Germinal center (tissue), 1 donor: ENCODE measurements around the gene RUNX1.
"Not testable (repeated sequence)": the region's sequence is repeated elsewhere in the genome, so short reads cannot be mapped to it uniquely, and the experiment has no call there.

Experiments
- DNase-seq: peaks from one replicate; pipeline ENCODE4 v3.0.0; 2012; ENCODE audit warnings: mixed read lengths, low spot score

The RUNX1 gene

DNA sequence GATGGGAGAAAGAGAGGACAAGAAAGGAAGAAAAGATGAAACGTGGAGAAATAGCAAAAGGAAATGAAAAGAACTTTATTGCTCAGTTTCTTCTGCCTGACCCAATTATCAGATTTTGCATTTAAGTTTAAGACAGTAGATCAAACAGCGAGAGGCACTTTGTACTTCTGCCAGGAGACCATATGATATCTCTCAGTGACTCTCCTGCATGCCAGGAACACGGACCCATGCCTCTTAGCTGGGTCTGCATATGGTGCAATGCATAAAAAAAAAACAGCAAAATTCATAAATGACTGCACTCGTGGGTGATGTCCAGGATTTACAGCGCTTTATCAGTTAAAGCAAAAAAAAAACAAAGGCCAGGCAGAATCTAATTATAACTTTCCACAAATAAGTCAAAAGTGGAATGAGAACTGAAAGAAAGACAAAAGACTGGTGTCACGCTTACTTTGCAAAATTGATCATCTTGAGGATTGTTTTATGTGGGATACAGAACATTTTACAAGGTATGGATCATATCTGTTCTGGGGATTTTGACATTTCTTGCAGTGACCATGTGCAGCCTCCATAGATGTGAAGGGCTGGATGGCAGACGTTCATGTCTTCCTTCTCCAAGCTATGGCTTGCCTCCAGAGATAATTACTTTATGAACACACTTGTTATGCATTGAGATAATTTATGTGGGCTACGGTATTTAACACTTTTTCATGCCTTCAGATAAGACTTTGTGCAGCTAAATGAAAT, 79.5 kb downstream of the RUNX1 start:
- no peak for DNase-seq

DNA sequence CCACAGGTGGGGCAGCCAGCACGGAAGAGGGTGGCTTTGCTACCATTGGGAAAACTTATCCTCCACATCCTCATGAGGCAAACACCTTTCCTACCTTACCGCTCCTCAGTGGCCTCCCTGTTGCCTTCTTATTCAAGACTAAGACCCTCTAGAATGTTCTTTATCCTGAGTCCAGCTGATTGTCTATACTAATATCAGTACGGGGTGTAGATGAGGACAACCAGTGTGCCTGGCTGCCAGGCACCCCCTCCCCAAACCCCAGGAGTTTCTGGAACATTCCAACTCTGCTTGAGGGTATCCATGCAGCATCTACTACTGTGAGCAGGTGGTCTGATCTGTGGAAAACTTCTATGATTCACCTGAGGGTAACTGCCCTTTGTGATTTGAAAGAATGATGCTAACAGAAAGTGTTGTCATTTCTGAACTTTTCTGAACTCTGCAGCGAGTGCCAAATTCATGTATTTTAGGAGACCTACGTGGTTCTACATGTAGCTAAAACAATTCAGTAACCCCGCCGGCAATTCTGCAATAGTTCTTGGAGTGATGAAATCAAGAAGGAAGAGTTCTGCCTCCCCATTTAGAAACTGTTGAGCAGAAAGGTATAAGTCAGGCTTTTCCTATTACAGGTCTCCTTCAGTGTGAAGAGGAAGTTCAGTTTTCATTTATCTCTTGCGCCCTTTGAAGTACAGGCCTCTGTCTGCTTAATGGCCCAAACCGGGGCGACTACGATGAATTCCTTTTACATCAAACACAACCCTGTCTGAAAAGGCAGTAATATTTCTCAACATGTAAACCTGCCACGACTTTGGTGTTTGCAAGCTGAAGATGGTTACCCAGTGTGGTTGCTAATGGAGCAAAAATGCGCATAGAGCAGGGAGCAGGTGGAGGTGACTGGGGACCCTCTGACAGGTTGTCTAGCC, 80.4 kb downstream of the RUNX1 start:
- DNase-seq = no peak

DNA sequence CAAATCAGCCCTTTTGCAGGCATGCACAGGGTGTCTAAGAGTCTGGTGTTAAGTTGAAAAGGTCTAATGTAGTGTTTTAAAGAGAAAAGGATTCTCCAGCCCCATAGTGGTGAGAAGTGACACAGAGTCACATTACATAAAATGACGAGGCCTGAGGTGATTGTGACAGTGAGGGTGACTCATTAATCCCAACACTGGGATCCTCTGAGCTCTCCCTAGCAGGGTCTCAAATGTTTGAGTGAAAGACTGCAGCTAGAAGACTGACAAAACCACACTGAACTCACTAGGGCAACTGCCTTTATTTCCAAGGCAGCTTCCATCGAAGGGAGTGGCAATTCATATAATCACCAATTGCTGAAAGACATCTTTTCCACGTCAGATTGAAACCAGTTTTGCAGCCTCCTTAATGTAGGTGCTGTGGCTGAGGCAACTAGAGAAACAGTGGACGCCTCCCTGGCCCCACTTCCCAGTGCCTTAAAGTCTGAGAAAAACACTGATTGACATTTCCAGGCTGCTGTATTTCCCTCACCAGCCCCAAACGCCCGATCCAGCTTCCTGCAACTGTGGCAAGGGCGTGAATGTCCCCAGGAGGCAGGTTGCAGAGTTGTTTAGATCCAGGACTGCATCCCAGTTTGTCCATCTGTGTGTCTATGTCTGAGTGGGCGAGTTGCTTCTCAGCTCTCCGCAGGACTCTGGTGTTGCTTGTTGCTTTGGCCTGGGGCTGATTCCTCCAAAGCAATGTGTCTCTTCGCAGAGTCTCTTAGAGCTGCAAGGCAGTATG, 81.4 kb downstream of the RUNX1 start:
- DNase-seq = no peak

DNA sequence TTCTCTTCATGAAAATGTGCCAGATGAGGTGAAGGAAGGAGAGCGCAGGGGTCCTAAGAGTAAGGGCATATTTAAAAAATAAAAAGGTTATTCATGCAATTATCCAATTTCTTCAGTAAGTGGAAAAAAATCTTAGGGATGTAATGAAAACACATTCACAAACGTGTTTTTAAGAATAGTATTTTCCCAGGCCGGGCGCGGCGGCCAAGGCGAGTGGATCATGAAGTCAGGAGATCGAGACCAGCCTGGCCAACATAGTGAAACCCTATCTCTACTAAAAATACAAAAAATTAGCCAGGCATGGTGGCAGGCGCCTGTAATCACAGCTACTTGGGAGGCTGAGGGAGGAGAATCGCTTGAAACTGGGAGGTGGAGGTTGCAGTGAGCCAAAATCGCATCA, 82.2 kb downstream of the RUNX1 start:
- not testable (repeated sequence) for DNase-seq

DNA sequence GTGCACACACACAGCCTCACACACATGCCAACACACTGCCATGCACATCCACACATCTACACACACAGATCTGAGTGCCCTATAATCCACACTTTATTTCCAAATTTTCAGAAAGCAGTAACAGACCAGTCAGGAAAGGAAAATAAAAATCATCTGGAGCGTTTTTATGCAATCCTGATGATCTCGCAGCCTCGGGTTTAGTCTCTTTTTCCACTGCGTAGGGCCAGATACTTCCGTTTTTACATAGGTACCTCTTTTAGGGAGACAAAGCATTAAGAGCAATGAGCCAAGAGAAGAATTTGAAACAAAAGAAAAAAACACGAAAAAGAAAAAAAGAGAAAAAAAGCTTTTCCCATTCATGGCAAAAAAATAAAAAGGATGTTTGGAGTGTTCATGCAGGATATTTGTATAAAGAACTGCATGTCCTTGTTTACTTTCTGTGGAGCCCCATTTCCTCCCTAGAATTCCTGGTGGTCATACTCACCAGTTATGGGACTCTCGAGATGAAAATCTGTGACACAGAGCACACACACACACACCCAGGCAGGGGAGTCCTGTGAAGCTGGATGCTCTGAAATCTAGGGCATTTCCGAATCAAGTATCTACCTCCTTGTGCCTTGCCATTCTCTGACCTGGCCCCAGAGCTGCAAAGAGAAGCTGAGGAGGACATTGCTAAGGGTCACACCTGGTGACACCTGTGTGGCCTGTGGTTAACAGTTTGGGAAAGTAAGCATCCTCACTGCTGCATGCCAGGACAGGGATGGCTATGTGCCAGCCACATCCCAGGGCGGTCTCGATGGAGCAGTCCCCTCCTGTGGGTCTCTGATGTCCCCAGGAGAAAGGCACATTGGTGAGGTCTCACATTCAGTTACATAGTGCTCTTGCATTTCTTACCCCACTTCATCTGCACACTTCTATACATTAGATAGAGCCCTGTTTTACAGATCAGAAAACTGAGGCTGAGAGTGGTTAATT, 83.6 kb downstream of the RUNX1 start:
- no peak for DNase-seq

DNA sequence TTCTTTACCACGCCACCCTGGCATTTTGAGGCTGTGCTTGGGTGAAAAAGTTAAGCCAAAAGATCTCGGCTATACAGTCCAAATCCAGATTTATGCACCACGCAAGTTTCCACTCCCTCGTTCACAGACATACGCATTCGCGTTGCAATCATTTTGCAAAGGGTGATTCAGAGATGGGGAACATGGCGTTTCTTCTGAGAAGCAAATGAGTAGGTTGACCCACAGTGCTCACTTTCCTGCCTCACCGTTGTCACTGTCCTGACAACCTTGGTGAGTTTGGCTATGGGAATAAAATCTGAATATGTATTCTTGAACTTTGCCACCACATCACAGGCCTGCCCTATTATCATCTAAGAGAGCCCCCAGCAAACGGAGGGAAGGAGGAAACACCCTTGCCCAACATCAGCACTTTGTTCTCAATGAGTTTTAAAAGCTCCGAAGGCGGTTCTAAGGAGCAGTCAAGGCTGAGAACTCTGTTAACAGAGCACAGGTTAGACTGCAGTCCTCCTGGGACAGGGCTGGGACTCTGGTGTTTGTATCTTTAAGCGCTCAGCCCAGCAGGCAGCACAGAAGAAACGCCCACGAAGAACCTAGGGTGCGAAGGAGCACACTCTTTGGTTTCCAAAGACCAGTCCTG, 86.4 kb downstream of the RUNX1 start:
- no peak for DNase-seq

DNA sequence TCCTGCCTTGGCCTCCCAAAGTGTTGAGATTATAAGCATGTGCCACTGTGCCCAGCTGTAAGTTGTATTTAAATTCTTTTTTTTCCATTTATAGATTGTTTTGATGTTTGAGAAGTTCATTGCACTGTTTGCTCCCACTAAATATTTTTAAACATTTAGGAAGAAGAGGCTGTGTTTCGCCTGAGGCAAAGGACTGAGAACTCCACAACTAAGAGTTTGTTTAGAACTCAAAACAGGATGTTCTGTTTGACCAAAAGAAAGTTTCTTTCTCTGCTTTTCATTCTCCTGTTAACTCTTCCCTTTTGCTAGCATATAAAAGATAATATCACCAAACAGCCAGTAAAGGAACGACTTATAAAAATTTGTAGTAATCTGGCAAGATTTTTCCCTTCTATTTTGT, 87.0 kb downstream of the RUNX1 start:
- no peak for DNase-seq

DNA sequence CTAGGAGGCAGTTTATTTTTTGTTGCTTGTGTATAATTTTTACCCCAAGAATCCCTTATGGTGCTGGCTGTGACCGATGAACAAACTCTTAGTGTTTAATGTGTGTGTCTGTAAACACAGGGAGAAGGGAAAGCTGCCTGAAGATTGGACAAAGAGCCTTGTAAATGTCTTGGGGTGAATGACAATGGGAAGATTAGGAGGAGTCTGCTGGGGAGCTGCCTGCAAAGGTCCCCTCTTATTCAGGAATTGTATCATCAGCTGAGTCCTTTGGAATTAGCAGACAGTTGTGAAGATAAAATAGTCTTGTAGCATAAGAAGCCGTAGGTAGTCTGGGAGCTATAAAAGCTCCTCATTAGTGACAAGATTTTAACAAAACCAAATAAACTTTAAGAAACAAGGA, 88.4 kb downstream of the RUNX1 start:
- DNase-seq = no peak

DNA sequence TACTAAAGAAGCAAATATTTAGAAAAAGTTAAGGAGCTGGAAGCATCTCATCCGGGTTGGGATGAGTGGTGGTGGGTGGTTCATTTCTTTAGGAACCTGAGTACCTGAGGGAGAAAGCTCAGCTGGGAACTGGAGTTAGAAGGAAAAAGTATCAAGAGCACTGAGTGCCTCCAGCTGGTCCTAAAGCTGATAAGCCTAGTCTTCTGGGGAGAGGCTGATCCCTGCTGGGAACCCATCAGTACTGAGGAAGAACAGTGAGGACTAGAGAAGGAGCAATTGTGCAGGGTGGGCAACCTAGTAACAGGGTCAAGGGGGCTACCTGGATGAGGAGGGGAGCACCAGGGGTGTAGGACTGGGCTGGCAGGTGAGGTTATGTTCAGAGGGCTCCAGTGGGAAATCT, 89.5 kb downstream of the RUNX1 start:
- no peak for DNase-seq

DNA sequence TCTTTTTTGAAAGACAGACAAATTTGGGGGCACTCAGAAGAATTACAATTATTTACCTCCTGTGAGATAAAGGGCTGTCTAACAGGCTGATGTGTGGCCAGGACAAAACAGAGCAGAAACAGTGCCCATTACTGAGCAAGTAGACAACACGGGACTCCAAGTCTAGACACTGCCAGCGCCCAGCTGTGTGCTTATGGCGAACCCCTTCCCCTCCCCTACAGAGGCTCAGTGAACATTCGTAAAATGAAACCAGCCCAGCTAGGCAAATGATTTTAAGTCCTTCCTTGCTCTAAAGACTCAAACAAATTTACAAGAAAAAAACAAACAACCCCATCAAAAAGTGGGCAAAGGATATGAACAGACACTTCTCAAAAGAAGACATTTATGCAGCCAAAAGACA, 91.1 kb downstream of the RUNX1 start:
- DNase-seq = no peak

DNA sequence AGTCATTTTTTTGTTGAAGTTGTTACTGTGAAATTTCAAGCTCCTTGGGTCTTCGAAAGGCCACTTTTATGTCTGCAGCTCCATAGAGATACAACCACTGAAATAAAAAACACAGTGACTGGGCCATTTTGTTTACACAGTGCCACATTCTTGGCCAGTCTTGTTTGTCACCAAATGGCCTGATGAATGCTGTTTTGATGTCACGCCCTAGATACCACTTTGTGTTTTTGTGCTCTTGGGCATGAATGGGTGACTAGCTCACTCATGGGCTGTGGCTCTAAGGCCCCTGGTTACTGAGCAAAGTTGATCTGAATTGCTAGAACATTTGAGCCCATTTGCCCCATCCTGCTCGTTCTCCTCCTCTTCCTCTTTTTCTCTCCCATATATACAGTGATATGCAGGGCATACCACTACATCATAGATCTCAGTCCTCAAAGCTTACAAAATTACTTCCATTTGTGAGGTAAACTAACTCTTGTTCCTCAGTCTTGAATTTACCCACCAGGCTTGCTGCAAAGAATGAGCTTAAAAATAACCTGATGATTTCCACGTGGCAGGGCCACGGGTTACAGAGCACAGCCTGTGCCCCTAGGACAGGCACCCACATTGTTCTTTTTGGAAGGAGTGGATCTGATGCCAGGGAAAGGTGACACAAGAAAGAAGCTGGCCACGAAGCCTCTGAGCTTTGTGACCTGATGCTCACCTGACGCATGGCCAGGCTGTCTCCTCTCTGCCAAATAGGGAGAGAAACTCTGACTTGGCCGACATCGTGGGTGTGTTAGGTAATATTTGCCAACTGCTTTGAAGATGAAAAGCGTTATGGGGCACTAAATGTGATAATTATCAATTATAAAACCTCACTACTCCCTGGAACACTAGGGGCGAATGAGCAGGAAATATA, 92.4 kb downstream of the RUNX1 start:
- DNase-seq = no peak

DNA sequence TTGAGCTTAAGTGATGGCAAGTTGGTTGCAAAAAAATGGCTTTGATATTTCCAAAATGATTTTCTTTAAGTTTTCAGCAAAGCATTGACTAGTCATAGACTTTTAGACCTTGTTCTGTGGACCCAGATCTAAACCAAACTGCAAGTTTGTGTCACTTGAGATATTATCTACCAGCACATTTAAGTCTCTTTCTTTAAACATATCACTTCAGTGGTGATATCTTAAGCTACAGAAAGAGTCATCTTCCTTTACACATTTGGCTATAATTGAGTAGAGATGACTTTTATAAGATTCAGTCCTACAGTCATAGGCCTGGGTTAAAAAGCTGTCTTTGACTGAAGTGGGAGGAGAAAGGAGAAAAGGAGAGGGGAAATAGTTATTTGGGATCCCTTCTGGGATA, 95.2 kb downstream of the RUNX1 start:
- no peak for DNase-seq

DNA sequence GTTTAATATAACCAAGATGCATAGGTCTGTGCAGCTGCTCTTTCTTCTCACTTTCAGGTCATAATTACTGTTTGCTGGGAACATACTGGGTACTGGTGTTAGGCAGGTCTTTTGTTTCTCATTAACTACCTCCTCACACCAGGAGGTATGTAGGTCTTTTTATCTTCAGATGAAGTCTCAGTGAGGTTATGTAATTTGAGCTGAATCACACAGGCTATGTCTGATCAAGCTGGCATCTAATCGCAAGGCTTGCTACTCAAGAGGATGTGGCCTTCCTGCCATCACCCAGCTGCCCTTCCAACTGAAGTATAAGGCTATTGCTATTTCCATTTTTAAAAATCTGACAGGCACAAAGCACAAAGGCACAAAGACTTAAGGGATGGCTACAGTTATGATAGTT, 96.4 kb downstream of the RUNX1 start:
- no peak for DNase-seq

DNA sequence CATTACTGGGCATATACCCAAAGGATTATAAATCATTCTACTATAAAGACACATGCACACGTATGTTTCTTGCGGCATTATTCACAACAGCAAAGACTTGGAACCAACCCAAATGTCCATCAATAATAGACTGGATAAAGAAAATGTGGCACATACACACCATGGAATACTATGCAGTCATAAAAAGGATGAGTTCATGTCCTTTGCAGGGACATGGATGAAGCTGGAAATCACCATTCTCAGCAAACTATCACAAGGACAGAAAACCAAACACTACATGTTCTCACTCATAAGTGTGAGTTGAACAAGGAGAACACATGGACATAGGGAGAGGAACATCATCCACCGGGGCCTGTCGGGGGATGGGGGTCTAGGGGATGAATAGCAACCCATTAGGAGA, 97.2 kb downstream of the RUNX1 start:
- not testable (repeated sequence) for DNase-seq

DNA sequence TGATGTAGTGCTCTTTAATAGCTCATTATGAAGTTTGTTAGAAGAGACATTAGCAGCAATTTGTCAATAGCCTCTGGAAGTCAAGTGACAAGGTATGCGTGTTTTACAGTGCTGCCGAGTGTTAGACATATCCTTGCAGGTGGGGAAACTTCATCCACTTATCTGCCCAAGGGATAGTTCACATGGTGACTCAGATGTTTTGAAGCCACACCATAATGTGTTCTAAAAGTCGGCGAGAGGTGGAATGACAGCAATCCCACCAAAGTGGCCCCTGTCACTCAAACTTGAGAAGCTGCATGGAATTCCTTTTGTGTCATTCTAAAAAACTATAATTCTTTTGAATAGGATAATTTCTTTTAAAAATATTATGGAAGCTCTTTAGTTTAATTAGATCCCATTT, 98.1 kb downstream of the RUNX1 start:
- no peak for DNase-seq

DNA sequence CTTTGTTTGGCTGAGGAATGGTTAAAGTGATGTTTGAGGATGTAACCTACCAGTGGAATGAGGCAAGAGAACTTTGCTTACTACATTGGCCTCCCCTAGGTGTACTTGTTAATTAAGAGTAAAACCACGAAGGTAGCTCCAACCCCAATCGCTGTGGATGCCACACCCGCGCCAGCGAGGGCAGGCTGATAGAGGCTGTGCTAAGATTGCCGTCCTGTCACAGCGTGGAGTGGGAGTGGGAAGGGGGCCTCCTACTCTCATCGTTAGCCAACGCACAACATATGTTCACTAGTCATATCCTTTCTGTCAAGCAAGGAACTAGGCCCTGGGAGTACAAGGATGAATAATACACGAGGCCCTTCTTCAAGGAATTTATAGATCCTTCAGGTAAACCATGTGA, 99.6 kb downstream of the RUNX1 start:
- no peak for DNase-seq

DNA sequence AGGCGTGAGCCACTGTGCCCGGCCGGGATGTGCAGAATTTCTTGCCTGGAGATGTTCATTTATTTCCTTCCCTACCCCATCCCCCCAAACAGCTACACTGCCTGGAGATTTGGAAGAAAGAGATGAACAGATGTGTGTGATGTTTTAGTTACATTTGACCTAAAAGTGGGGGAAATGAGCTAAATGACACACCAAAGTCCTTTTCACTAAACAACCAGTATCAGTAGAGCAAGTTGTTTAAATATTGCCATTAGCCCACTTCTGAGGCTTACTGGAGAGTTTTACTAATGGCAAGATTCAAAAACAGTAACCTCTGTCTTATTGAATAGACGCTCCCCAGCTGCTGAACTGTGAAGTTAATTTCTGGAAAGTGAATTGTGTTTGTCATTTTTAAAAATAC, 100.1 kb downstream of the RUNX1 start:
- no peak for DNase-seq

DNA sequence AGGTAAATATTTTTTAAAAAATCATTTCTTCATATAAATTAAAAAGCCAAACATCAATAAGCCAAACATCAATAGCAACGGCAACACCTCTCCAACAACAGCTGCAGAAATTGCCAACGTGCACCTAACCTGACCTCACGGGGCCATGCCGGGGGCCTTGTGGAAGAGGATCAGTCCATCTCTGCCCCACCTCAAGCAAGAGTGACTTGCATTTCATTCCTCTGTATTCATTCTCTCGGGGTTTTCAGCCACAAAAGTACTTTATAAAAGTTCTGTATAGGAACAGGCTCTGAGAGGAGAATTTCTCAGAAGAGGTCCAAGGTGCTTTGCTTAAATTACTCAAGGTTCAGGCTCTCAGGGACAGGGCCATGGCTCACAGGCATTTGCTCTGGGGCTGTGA, 100.9 kb downstream of the RUNX1 start:
- no peak for DNase-seq

DNA sequence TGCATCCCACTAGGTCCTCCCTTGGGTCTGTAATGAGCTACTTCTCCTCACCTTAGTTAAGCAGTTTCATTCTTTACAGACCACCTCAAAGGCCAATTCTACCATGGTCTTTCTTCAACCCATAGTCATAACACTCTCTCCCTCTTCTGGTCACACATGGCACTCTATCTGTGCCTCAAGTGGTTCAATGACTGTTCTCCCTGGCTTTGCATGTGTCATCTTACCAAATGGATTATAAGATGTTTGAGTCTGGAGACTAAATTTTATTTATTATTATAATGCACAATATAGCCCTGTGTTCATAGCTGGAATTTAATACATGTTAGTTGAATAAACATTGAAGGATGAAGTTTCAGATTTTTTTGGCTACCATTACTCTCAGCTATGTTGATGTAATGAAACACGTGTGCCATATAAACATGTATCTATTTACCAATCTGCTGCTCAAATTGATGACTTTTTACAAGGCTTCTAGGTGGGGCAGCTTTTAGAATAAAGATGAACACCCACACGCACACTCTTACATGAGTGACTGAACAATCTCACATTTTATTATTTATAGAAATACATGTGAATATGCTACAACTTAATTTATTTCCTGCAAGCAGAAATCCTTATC, 102.1 kb downstream of the RUNX1 start:
- no peak for DNase-seq
